Measurements from ENCODE around the gene BET1L. TPM values are rescaled to one million over a fixed set of nuclear protein-coding genes. Genes with fewer than 3 reads are reported as not detected.

The BET1L gene
- total and polyA plus RNA-seq, 10 of the 15 experiments (the other 5 are each of a cell fraction or from before 2014, with no cell fraction given) = 6.7 to 55.4 (median 39.7) TPM

- TF ChIP-seq POLR2AphosphoS5 (IDR thresholded peaks at IDR 0.05; ENCODE audit: low read length) = peak; percentile 73
- no peak for TF ChIP-seq REST (IDR thresholded peaks at IDR 0.05; ENCODE audit: low read depth, low read length)
These were observed 1.1 kb upstream of the BET1L start (continued) for GRCh38 chr11:208181-208916.

- RAD21 ChIA-PET (ENCODE audit: unreplicated experiment) = interaction anchor here (0.8 to 2.5 kb wide), 10 partner anchors 27 to 243 kb away, joined by 3 to 15 read pairs (median 6); partner anchors contain the start of genes IFITM1, IFITM2 and PSMD13
- FAIRE-seq (no peak), DNase-seq (ENCODE audit: low read depth, low spot score) (no peak), ATAC-seq (peak; percentile 14)
- peaks cover 57% of the 10 kb centered on the region for H3K79me2 ChIP-seq (ENCODE audit: control insufficient read depth, insufficient read depth, low read length)
- POLR2A ChIA-PET = interaction anchor here (0.6 to 2.5 kb wide), 15 partner anchors 17 to 328 kb away, joined by 3 to 27 read pairs (median 6); partner anchors contain the start of genes PSMD13, RNH1 and SIRT3
- SMC1A ChIA-PET (ENCODE audit: uncharacterized antibody, unreplicated experiment) = interaction anchor here (0.8 to 2.6 kb wide), 4 partner anchors 21 to 147 kb away, joined by 3 to 12 read pairs (median 6); partner anchors contain the start of gene PSMD13
- H3K4me1 ChIP-seq (ENCODE audit: control insufficient read depth, insufficient read depth, low read length) = peaks cover 27% of the 10 kb centered on the region
- intact Hi-C loops (cut with micrococcal nuclease; ENCODE audit: unreplicated experiment) (loop anchor here (1.0 to 10.0 kb wide), 5 partner anchors 28 to 237 kb away; partner anchors contain the start of genes ANO9, IFITM2, PSMD13 and SIRT3), in situ Hi-C loops (cut with MboI) (loop anchor here (5.0 to 10.0 kb wide), 2 partner anchors 157 to 299 kb away; partner anchors contain the start of genes B4GALNT4 and RNH1)
- H3K9ac ChIP-seq (ENCODE audit: control insufficient read depth, insufficient read depth, low read length) = peak overlapping the region; percentile 98
- TSS peak; percentile 86 for BruUV-seq (replicated peaks)
- peak overlapping the region; percentile 76 for H3K4me3 ChIP-seq
- under 1% methylated on average over 27 of the region's 27 CpGs for WGBS (ENCODE audit: insufficient coverage, insufficient replicate concordance, low lambda C conversion rate, missing lambda C conversion rate)
- peak overlapping the region; percentile 97 for H3K27ac ChIP-seq (ENCODE audit: control insufficient read depth, insufficient read depth)
- H2AFZ ChIP-seq (ENCODE audit: control insufficient read depth, low read depth, low read length) = peak overlapping the region; percentile 22; the same call in 1 of the 2 replicates
- CTCF ChIA-PET = interaction anchor here (0.7 to 2.5 kb wide), 9 partner anchors 9 to 408 kb away, joined by 3 to 8 read pairs (median 4); partner anchors contain the start of genes IRF7 and PSMD13
- H3K27me3 ChIP-seq (replicated peaks in 1 of 2; ENCODE audit: control insufficient read depth in 2 of 2, insufficient read depth in 2 of 2, low read length in 1 of 2) = no peaks in the 10 kb centered on the region
- H4K20me1 ChIP-seq (ENCODE audit: control insufficient read depth, insufficient read depth) = peaks cover 11% of the 10 kb centered on the region
- H3K36me3 ChIP-seq (ENCODE audit: control insufficient read depth in 2 of 2, insufficient read depth in 2 of 2, low read length in 1 of 2) = peaks cover 17 to 42% of the 10 kb centered on the region in 2 experiments
- H3K9me3 ChIP-seq (replicated peaks; ENCODE audit: control insufficient read depth, insufficient read depth, low read length) = no peaks in the 10 kb centered on the region
- H3K4me2 ChIP-seq (ENCODE audit: control insufficient read depth, insufficient read depth) = peak overlapping the region; percentile 52
- TF ChIP-seq NKRF (conservative IDR thresholded peaks at IDR 0.05) = 0 out of 2 replicates have a peak, but pooled peaks have one; percentile 69
- peak; percentile 74 for TF ChIP-seq POLR2AphosphoS5 (IDR thresholded peaks at IDR 0.05; ENCODE audit: low read length)
- TF ChIP-seq NFYB (IDR thresholded peaks at IDR 0.05; ENCODE audit: insufficient read depth, low read depth, low read length) = no peak
- TF ChIP-seq SPI1 (IDR thresholded peaks at IDR 0.05; ENCODE audit: borderline replicate concordance, insufficient read depth, low read depth, low read length) = 0 out of 2 replicates have a peak, but pooled peaks have one; percentile 49
- TF ChIP-seq E2F8 (IDR thresholded peaks at IDR 0.05; ENCODE audit: low read depth, partially characterized antibody) = no peak
- 0 out of 2 replicates have a peak, but pooled peaks have one; percentile 27 for TF ChIP-seq ASH2L (IDR thresholded peaks at IDR 0.05; ENCODE audit: borderline replicate concordance, low read depth)
- 0 out of 2 replicates have a peak, but pooled peaks have one; percentile 12 for TF ChIP-seq HDAC2 (IDR thresholded peaks at IDR 0.05)
- TF ChIP-seq SMAD5 (IDR thresholded peaks at IDR 0.05; ENCODE audit: low read depth) = peak; percentile 19
- no peak for TF ChIP-seq SREBF2 (IDR thresholded peaks at IDR 0.05; ENCODE audit: low read length)
- 0 out of 2 replicates have a peak, but pooled peaks have one; percentile 57 for TF ChIP-seq NBN (IDR thresholded peaks at IDR 0.05)
These were observed 623 bp upstream of the BET1L start for GRCh38 chr11:207863-208180.

Data from GM12878 (cell line).